DND-41 (cell line): ENCODE data around the gene CYP21A2.
"Not testable (repeated sequence)": the region's sequence is repeated elsewhere in the genome, so short reads cannot be mapped to it uniquely, and the experiment has no call there.

ENCODE experiments used
- EZH2 ChIP-seq: IDR thresholded peaks from 3 replicates; pipeline ENCODE4 v1.6.1; 2012; ENCODE audit warnings: borderline replicate concordance, low read depth, mild to moderate bottlenecking, moderate library complexity, low read length, inconsistent platforms; ENCODE audit not compliant: severe bottlenecking
- TF ChIP-seq, protein P1 (sequence below): IDR thresholded peaks from 2 replicates; pipeline ENCODE4 v1.5.1; 2012; ENCODE audit warnings: borderline replicate concordance, low read length, moderate library complexity, mild to moderate bottlenecking; ENCODE audit not compliant: poor library complexity, severe bottlenecking; ENCODE audit errors: extremely low read depth

GRCh38 chr6:32004864-32005537 is 33.2 kb upstream of the CYP21A2 start:
- not testable (repeated sequence) for TF ChIP-seq EZH2
- TF ChIP-seq, protein P1, sequence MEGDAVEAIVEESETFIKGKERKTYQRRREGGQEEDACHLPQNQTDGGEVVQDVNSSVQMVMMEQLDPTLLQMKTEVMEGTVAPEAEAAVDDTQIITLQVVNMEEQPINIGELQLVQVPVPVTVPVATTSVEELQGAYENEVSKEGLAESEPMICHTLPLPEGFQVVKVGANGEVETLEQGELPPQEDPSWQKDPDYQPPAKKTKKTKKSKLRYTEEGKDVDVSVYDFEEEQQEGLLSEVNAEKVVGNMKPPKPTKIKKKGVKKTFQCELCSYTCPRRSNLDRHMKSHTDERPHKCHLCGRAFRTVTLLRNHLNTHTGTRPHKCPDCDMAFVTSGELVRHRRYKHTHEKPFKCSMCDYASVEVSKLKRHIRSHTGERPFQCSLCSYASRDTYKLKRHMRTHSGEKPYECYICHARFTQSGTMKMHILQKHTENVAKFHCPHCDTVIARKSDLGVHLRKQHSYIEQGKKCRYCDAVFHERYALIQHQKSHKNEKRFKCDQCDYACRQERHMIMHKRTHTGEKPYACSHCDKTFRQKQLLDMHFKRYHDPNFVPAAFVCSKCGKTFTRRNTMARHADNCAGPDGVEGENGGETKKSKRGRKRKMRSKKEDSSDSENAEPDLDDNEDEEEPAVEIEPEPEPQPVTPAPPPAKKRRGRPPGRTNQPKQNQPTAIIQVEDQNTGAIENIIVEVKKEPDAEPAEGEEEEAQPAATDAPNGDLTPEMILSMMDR, result not testable (repeated sequence)
